ENCODE results near the gene MORN5.
A peak's percentile ranks its signal among the peaks of the same experiment; 100 is the strongest.

The MORN5 gene

DNA sequence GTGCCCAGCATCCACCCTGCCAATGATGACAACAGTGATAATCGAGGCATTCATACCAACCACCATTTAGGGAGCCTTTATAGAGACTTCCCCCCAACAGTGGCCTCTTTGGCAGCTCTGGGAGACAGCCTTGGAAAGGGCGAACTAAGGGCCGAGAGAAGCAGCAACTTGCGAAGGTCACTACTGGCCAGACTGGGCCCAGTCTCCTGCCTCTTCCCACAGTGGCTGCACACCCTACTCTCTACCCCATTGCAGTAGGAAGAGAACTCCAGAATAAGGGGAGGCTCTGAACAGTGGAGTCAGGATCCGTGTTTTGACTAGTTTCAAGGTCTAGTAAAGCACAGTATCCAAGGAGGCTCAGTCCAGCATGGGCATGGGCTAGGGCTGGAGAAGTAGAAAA is 63.7 kb downstream of the MORN5 start:
- TF ChIP-seq, protein P1, sequence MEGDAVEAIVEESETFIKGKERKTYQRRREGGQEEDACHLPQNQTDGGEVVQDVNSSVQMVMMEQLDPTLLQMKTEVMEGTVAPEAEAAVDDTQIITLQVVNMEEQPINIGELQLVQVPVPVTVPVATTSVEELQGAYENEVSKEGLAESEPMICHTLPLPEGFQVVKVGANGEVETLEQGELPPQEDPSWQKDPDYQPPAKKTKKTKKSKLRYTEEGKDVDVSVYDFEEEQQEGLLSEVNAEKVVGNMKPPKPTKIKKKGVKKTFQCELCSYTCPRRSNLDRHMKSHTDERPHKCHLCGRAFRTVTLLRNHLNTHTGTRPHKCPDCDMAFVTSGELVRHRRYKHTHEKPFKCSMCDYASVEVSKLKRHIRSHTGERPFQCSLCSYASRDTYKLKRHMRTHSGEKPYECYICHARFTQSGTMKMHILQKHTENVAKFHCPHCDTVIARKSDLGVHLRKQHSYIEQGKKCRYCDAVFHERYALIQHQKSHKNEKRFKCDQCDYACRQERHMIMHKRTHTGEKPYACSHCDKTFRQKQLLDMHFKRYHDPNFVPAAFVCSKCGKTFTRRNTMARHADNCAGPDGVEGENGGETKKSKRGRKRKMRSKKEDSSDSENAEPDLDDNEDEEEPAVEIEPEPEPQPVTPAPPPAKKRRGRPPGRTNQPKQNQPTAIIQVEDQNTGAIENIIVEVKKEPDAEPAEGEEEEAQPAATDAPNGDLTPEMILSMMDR (IDR thresholded peaks at IDR 0.05; ENCODE audit: low read depth, low read length): no peak
- H3K4me3 ChIP-seq (ENCODE audit: low read depth, low read length): no peak overlapping the region
- no peak for DNase-seq
- peaks cover 98% of the 10 kb centered on the region for H3K27me3 ChIP-seq (ENCODE audit: insufficient read depth, low read depth, severe bottlenecking)
- no peaks in the 10 kb centered on the region for H3K36me3 ChIP-seq
- no peak overlapping the region for H3K27ac ChIP-seq
- H3K9me3 ChIP-seq (ENCODE audit: severe bottlenecking): peaks cover 16% of the 10 kb centered on the region

DNA sequence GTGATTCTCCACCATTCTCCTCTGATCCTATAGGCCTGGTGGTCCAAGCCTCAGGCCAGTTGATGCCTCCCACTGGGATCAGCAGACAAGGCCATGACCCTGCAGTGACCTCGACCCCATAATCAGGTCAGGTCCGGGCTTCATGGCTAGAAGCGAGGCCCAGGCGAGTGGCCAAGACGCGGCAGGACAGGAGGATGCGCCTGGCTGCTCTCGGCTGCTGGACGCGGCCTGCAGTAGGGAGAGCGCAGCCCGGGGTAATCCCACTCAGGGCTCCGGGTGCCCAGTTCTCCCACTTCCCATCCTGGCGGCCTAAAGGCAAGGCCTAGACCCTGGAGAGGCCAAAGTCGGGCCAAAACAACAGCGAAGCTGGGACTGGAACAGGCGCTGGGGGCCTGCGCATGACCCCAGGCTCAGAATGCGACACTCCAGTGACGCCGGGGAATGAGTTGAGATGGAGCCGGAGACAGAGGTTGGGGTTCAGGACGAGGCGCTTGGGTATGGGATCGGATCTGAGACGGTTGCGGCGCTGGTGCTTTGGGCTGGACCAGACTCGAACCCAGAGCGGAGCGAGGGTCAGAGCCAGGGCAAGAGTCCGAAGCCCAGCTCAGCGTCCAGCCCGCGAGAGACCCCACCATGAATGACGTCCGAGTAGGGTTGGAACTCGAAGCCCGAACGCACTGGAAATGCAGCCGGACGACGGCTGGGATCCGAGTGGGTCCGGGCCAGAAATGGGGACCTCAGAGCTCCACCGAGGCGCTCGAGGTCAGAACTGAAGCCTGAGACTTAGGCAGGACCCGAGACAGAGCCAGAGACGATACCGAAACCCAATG is 65.8 kb downstream of the MORN5 start:
- peaks cover 98% of the 10 kb centered on the region for H3K27me3 ChIP-seq (ENCODE audit: insufficient read depth, low read depth, severe bottlenecking)

DNA sequence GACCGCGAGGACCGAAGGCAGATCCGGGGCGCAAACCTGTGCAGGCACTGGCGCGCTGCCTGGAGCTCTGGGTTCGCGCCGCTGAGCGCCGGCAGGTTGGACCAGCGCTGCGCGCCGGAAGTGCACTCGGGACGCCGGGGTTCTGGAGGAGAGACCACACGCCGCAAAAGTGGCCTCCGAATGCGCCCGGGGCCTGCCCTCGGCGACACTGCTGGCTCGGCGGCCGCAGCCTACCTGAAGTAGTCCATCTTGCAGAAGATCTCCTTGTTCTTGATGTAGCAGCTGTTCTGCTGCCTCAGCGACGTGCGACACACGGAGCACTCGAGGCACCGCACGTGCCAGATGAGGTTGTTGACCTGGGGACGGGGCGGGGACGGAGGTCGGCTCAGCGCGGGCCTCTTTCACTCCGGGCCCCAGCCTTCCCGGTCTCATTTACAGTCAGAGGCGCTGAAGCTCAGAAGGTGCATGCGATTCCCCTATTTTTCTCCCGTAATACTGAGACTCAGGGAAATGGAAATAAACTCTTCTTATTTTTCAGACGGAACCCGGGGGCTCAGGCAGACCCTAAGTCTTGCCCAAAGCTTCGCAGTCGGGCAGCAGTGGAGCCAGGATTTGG is 66.5 kb downstream of the MORN5 start:
- Histone ChIP-seq H3K27ac (no peak overlapping the region), H3K4me3 (ENCODE audit: low read depth, low read length) (no peak overlapping the region), H3K36me3 (no peaks in the 10 kb centered on the region), H3K9me3 (ENCODE audit: severe bottlenecking) (peaks cover 16% of the 10 kb centered on the region), H3K27me3 (ENCODE audit: insufficient read depth, low read depth, severe bottlenecking) (peaks cover 98% of the 10 kb centered on the region)
- no peak for DNase-seq
- TF ChIP-seq, protein P1 (IDR thresholded peaks at IDR 0.05; ENCODE audit: low read depth, low read length): no peak

More for the DNA sequence above, 65.8 kb downstream of the MORN5 start:
- no peaks in the 10 kb centered on the region for H3K36me3 ChIP-seq
- no peak for DNase-seq
- no peak overlapping the region for H3K27ac ChIP-seq
- peaks cover 16% of the 10 kb centered on the region for H3K9me3 ChIP-seq (ENCODE audit: severe bottlenecking)
- no peak overlapping the region for H3K4me3 ChIP-seq (ENCODE audit: low read depth, low read length)
- TF ChIP-seq, protein P1 (IDR thresholded peaks at IDR 0.05; ENCODE audit: low read depth, low read length): no peak

DNA sequence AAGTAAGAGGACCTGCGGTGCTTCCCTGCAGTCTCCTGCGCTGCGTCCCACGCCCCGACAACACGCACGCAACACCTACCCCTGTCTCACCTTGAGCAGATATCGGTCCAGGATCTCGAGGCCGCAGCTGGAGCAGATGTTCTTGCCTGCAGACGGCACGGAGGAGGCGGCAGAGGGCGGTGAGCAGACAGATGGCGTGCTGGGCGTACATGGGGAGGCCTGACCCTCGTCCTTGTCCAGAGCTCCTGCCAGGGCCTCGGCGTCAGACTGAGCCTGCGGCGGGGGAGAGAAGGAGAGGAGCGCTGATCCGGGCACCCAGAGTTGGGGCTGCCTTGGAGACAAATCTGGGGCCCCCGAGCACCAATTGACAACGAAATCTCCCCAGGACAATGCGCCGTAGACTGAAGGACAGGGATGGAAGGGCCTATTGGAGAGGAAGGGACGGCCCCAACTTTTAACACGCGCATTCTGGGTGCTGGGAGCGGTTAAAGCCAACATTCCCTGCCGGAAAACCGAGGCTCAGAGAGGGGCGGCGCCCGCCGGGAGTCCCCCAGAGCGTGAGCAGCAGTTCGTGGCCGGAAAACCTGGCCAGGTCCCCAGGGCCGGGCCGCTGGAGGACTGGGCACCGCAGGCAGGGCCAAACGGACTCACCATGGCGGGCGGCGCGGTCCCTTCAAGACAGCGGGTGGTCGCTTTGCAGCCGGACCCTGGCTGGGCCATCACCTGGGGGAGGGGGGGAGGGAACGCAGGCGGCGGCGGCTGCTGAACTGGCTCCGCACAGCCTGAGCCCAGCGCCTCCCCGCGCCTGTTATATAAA is 67.3 kb downstream of the MORN5 start:
- H3K27ac ChIP-seq: no peak overlapping the region
- peak overlapping the region; percentile 34 for H3K4me3 ChIP-seq (ENCODE audit: low read depth, low read length)
- H3K27me3 ChIP-seq (ENCODE audit: insufficient read depth, low read depth, severe bottlenecking): peaks cover 98% of the 10 kb centered on the region
- peak; percentile 36 for DNase-seq
- peaks cover 16% of the 10 kb centered on the region for H3K9me3 ChIP-seq (ENCODE audit: severe bottlenecking)
- TF ChIP-seq, protein P1 (IDR thresholded peaks at IDR 0.05; ENCODE audit: low read depth, low read length): peak; percentile 27; the same call in 1 of the 2 replicates
- H3K36me3 ChIP-seq: no peaks in the 10 kb centered on the region

DNA sequence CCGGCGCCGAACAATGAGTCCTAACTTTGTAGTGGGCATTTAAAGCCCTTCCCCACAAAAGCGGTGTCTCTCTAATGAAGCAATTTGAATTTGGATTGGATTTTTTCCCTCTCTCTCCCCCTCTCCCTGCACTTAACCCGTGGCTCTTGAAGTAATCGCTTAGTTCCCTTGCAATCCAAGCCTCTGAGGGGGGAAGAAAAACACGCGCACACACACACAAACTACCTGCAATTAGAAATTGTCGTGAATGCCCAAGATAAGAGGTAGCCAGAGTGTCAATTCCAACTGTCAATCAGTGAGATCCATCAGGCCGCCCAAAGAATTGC is 67.8 kb downstream of the MORN5 start:
- TF ChIP-seq, protein P1 (IDR thresholded peaks at IDR 0.05; ENCODE audit: low read depth, low read length): no peak

More for the DNA sequence above, 67.8 kb downstream of the MORN5 start:
- DNase-seq: no peak
- Histone ChIP-seq H3K27ac (no peak overlapping the region), H3K9me3 (ENCODE audit: severe bottlenecking) (peaks cover 16% of the 10 kb centered on the region), H3K36me3 (no peaks in the 10 kb centered on the region), H3K27me3 (ENCODE audit: insufficient read depth, low read depth, severe bottlenecking) (peaks cover 96% of the 10 kb centered on the region), H3K4me3 (ENCODE audit: low read depth, low read length) (peak overlapping the region; percentile 34)
